NCI-H2196 (cell line): ENCODE results near the gene SLC15A3.

Experiments used
- DNase-seq: peaks from one replicate; lab custom pipeline; 2025; ENCODE audit not compliant: unreplicated experiment; lab: John Stamatoyannopoulos, UW

SLC15A3 gene

DNA sequence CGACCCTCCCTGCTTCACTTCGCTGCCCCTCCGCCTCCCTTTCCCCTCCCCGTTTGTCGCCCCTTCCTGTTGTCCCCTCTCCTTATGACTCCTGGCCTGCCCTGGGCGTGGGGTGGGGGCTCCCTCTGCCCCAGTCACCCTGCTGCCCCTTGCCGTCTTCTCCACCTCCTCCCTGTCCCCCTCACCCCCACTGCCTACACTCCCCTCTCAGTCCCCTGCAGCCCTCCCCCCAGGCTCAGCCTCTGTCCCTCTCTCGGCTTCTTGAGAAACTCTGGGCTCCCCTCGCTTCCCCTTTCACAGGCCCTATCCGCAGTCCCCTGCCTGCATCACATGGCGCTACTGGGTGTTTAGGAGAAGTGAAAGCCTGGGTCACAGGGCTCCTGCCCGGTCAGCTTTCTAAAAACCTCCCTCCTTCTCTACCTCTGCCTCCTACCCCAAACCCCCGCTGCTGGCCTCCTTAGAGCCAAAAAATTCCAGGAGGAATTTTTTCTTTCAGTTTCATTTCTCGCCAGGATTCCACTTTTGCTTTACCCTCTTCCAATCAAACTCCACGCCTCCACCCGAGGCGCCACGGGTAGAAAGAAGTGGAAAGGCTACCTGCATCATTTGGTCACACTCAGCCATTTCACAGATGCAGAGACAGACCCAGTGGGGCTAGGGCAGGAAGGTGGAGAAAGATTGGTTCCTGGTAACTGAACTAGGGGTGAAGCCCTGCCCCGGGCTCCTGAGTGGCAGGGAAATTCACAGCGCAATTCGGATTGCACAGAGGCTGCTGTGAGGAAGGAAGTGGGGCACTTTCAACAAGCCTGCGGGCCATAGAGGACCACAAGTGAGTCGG is at the start of gene SLC15A3:
Gene SLC15A3 (minus strand): TSS at position 273 of the 838 bp plus-strand sequence. CDS start 625 bp downstream, outside the sequence.
- DNase-seq, result no peak

DNA sequence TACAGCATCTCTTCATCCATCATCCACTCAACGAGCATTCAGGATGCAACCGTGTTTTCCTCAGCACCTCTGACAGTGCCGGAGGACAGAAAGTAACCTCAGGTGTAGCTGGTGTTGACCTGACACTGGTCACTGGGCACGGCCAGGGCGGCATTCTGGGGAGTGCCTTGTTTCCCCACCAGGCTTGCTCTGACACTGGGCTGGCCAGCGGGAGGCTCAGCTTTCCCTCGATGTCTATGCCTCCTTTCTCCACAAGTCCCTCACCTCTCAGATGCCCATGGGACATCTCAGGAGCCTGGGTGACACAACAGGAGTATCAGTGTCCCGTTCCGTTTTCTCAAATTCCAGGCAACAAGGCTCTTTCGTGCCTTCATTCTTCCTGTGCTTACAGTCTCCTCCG is 48.5 kb upstream of the SLC15A3 start:
- no peak for DNase-seq

- DNase-seq, result no peak
Measured at GRCh38 chr11:60996381-60997138, 44.6 kb upstream of the SLC15A3 start.

GRCh38 chr11:60995798-60996197 is 43.8 kb upstream of the SLC15A3 start:
- DNase-seq, result no peak

DNA sequence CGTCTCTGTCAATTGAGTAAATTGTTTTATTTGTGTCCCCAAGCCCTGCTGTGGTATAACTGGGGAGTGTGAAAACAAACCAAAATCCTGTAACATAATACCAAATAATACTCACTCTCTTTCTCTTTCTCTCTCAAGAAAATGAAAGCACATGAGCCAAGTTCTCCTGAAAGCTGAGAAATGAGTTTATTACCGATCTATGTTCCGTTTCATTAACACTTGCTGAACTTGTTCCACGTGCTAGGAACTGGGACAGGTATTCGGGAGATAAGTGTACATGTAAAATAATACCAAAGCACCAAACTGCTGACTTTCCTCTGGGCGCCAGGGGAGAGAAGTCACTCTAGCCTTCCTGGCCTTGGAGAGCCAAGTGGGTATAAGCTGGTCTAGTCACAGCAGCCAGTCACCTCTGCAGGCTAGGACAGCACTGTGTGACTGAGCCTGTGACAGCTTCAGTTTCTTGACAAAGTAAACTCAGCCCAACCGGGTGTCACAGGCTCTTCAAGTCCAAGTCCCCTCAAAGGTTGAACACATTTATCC is 42.6 kb upstream of the SLC15A3 start:
- no peak for DNase-seq

DNA sequence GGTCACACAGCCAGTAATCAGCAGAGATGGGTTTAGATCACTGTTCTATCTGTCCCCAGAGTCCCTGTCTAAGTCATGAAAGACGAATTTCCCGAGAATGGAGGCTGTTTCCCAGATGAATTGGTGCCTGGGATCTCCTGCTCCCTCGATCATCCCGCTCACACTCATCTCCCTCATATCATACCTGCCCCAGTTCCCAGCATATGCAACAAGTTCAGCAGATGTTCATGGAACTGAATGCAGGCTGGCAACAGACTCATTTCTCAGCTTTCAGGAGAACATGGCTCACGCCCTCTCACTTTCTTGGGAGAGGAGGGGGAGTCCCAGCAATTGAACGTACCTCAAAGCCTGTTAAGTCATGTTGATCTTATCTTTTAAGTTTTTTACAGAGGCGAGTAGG is 41.6 kb upstream of the SLC15A3 start:
- no peak for DNase-seq

DNA sequence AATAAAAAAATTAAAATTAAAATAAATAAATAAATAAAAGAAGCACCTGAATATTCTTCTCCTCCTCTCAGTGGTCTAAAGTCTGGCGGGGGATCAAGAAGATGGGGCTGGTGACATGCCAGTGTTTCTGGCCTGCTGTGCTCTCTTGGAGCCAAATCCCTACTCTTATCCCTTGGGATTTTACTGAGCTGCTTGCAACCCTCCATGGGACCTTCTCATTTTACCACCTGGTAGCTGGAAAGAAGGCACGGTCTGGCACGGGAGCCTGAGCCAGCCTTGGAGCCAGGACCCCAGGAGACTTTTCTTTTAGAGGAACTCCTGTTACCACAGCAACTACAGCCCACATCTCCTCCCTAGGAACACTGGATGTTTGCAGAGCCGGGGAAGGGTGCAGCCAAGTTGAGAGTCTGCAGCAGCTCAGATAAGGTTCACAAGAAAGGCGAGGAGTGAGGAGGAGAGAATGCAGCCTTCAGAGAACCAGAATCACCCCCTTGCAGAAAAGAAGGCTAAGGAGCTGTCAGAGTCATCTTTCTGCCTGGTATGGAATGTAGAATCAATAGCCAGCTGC is 41.0 kb upstream of the SLC15A3 start:
- no peak for DNase-seq

DNA sequence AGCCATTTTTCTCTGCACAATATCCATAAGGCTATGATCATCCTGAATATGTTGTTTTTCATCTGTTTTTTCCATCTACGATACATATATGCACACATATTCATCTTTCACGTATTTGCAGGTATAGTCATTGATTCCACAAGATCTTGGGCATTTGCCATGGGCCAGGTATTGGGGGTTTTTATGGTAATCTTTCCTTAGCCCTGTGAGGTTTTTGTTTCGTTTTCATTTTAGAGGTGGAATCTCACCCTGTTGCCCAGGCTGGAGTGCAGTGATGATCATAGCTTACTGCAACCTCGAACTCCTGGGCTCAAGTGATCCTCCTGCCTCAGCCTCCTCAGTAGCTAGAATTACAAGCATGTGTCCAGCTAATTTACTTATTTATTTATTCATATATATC is 39.5 kb upstream of the SLC15A3 start:
- DNase-seq, result no peak

- no peak for DNase-seq
Measured at GRCh38 chr11:60989093-60989650, 37.2 kb upstream of the SLC15A3 start.

DNA sequence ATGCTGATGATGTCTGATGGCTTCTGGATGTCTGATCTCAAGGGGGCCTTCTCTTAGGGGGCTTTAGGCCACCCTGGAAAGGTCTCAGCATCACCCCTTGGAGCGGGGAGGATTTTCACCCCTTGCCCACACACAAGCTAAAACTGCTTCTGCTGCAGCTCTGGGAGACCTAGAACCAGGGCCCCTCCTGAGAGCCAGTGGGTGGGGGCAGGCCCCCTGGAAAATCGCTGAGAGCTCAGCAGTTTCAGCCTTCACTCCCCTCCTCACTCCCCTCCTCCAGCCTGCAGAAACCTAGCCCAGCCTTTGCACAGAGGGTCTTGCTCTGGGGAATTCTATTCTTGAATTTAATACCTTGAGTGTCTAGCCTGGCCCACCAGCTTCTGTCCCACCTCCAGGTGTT is 36.7 kb upstream of the SLC15A3 start:
- no peak for DNase-seq

GRCh38 chr11:60987577-60988277 is 35.8 kb upstream of the SLC15A3 start:
- no peak for DNase-seq

GRCh38 chr11:60985991-60986915 is 34.3 kb upstream of the SLC15A3 start:
- no peak for DNase-seq

DNA sequence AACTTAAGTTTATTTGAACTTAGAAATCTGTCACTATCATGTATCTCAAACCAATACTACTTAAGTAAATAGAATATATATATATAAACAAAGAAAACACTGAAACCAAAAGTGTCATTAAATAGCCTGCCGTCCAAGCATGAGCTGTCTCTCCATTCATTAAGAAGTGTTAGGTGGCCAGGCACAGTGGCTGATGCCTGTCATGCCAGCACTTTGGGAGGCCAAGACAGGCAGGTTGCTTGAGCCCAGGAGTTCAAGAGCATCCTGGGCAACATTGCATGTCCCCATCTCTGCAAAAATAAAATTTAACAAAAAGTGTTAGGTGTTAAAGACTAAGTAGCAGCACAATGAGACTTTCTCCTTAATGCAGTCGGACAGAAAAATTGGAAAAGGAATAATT is 33.5 kb upstream of the SLC15A3 start:
- no peak for DNase-seq

DNA sequence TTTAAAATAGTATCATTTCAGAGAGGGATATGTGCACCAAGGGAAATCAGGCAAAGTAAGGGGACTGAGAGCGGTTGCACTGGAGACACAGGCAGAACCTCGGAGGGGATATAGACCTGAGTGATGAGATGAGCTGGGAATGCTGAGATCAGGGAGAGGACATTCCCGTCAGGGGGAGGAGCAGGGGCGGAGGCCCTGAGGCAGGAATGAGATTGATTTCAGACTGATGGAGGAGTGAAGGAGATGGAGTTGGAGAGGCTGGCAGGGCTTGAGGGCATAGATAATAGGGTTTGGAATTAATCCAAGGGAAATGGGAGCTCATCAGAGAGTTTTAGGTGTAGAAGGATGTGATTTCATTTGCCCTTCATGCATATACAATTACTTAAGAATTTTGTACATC is 32.7 kb upstream of the SLC15A3 start:
- no peak for DNase-seq

- no peak for DNase-seq
Measured at GRCh38 chr11:60984149-60984548, 32.2 kb upstream of the SLC15A3 start.

GRCh38 chr11:60982184-60982583 is 30.2 kb upstream of the SLC15A3 start:
- no peak for DNase-seq

- DNase-seq, result no peak
Measured at GRCh38 chr11:60981515-60981914, 29.5 kb upstream of the SLC15A3 start.

GRCh38 chr11:60978546-60979380 is 26.8 kb upstream of the SLC15A3 start:
- no peak for DNase-seq

GRCh38 chr11:60977836-60978235 is 25.9 kb upstream of the SLC15A3 start:
- no peak for DNase-seq
